DND-41 (cell line): ENCODE data around the gene TIRAP.

ENCODE experiments used
- EZH2 ChIP-seq: IDR thresholded peaks from 3 replicates; pipeline ENCODE4 v1.6.1; 2012; ENCODE audit warnings: borderline replicate concordance, low read depth, mild to moderate bottlenecking, moderate library complexity, low read length, inconsistent platforms; ENCODE audit not compliant: severe bottlenecking
- TF ChIP-seq, protein P1 (sequence below): IDR thresholded peaks from 2 replicates; pipeline ENCODE4 v1.5.1; 2012; ENCODE audit warnings: borderline replicate concordance, low read length, moderate library complexity, mild to moderate bottlenecking; ENCODE audit not compliant: poor library complexity, severe bottlenecking; ENCODE audit errors: extremely low read depth

DNA sequence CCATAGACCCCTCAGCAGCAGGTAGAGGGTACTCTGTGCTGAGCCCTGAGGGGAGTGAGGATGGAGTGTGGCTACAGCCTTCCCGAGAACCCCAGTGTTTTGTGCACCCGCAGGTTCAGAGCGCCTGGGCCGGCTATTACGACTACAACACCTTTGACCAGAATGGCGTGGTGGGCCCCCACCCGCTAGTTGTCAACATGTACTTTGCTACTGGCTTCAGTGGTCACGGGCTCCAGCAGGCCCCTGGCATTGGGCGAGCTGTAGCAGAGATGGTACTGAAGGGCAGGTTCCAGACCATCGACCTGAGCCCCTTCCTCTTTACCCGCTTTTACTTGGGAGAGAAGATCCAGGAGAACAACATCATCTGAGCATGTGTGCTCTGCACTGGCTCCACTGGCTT is 5.6 kb upstream of the TIRAP start:
- TF ChIP-seq, protein P1, sequence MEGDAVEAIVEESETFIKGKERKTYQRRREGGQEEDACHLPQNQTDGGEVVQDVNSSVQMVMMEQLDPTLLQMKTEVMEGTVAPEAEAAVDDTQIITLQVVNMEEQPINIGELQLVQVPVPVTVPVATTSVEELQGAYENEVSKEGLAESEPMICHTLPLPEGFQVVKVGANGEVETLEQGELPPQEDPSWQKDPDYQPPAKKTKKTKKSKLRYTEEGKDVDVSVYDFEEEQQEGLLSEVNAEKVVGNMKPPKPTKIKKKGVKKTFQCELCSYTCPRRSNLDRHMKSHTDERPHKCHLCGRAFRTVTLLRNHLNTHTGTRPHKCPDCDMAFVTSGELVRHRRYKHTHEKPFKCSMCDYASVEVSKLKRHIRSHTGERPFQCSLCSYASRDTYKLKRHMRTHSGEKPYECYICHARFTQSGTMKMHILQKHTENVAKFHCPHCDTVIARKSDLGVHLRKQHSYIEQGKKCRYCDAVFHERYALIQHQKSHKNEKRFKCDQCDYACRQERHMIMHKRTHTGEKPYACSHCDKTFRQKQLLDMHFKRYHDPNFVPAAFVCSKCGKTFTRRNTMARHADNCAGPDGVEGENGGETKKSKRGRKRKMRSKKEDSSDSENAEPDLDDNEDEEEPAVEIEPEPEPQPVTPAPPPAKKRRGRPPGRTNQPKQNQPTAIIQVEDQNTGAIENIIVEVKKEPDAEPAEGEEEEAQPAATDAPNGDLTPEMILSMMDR = no peak
- no peak for TF ChIP-seq EZH2
